ENCODE data around the gene CCDC171. TPM values are rescaled to one million over a fixed set of nuclear protein-coding genes. Genes with fewer than 3 reads are reported as not detected.

Gene CCDC171
- total RNA-seq, 4 donors from 2014 or later = 6.2 to 9.6 (median 7.8) TPM

- DNase-seq = no peak
- Histone ChIP-seq H3K9me3 (no peaks in the 10 kb centered on the region), H3K4me3 (replicated peaks in 1 of 3) (no peak overlapping the region), H3K4me1 (no peaks in the 10 kb centered on the region), H3K27ac (no peak overlapping the region), H3K36me3 (no peaks in the 10 kb centered on the region), H3K27me3 (no peaks in the 10 kb centered on the region)
- WGBS, 2 donors = 86 to 95% methylated on average over 1 of the region's 1 CpG
- intact Hi-C loops (cut with DNase I) = no loop called here
- TF ChIP-seq POLR2A (IDR thresholded peaks at IDR 0.05) (no peak), CTCF (IDR thresholded peaks at IDR 0.05) (no peak)
Observed at GRCh38 chr9:15641291-15641690, 88.4 kb downstream of the CCDC171 start.

- no peak for DNase-seq
- H3K36me3 ChIP-seq = no peaks in the 10 kb centered on the region
- no peak for TF ChIP-seq POLR2A (IDR thresholded peaks at IDR 0.05)
- peak in 4 of 6 experiments; percentile 17 to 54 (median 43) for TF ChIP-seq CTCF (IDR thresholded peaks at IDR 0.05)
- no peaks in the 10 kb centered on the region for H3K27me3 ChIP-seq
- no peak overlapping the region for H3K27ac ChIP-seq
- H3K4me1 ChIP-seq = no peaks in the 10 kb centered on the region
- no peak overlapping the region for H3K4me3 ChIP-seq (replicated peaks in 1 of 3)
- intact Hi-C loops (cut with DNase I) = no loop called here
- WGBS, 2 donors = 45 to 68% methylated on average over 2 of the region's 2 CpGs
- H3K9me3 ChIP-seq = no peaks in the 10 kb centered on the region
Observed at GRCh38 chr9:15642369-15642962, 89.6 kb downstream of the CCDC171 start.

- Histone ChIP-seq H3K4me3 (replicated peaks in 1 of 3) (no peak overlapping the region), H3K27me3 (no peaks in the 10 kb centered on the region), H3K27ac (no peak overlapping the region), H3K36me3 (no peaks in the 10 kb centered on the region), H3K9me3 (no peaks in the 10 kb centered on the region), H3K4me1 (no peaks in the 10 kb centered on the region)
- no peak for DNase-seq
- intact Hi-C loops (cut with DNase I) = no loop called here
- no peak for TF ChIP-seq CTCF (IDR thresholded peaks at IDR 0.05)
- no peak for TF ChIP-seq POLR2A (IDR thresholded peaks at IDR 0.05)
Observed at GRCh38 chr9:15670246-15670645, 117.4 kb downstream of the CCDC171 start.

GRCh38 chr9:15670894-15671293, 118.1 kb downstream of the CCDC171 start:
- Histone ChIP-seq H3K4me1 (no peaks in the 10 kb centered on the region), H3K27ac (no peak overlapping the region), H3K9me3 (no peaks in the 10 kb centered on the region), H3K27me3 (no peaks in the 10 kb centered on the region), H3K36me3 (no peaks in the 10 kb centered on the region), H3K4me3 (replicated peaks in 1 of 3) (no peak overlapping the region)
- 96% methylated on average over 7 of the region's 7 CpGs for WGBS, 2 donors
- intact Hi-C loops (cut with DNase I) = no loop called here
- DNase-seq = no peak
- no peak for TF ChIP-seq POLR2A (IDR thresholded peaks at IDR 0.05)
- TF ChIP-seq CTCF (IDR thresholded peaks at IDR 0.05) = no peak

- Histone ChIP-seq H3K4me3 (replicated peaks in 1 of 3) (no peak overlapping the region), H3K9me3 (no peaks in the 10 kb centered on the region), H3K36me3 (no peaks in the 10 kb centered on the region), H3K27me3 (no peaks in the 10 kb centered on the region), H3K27ac (no peak overlapping the region), H3K4me1 (peaks cover 0 to 7% of the 10 kb centered on the region in 2 donors)
- DNase-seq = no peak
- no peak for TF ChIP-seq POLR2A (IDR thresholded peaks at IDR 0.05)
- TF ChIP-seq CTCF (IDR thresholded peaks at IDR 0.05) = no peak
- intact Hi-C loops (cut with DNase I) = no loop called here
Observed at GRCh38 chr9:15693701-15694100, 140.9 kb downstream of the CCDC171 start.

Measured in thyroid gland (tissue), 4 donors.